ENCODE data around the gene LDHB. TPM values are rescaled to one million over a fixed set of nuclear protein-coding genes. Genes with fewer than 3 reads are reported as not detected.

The LDHB gene
- total RNA-seq, 1 experiment from 2014 or later: 1,454 TPM

DNA sequence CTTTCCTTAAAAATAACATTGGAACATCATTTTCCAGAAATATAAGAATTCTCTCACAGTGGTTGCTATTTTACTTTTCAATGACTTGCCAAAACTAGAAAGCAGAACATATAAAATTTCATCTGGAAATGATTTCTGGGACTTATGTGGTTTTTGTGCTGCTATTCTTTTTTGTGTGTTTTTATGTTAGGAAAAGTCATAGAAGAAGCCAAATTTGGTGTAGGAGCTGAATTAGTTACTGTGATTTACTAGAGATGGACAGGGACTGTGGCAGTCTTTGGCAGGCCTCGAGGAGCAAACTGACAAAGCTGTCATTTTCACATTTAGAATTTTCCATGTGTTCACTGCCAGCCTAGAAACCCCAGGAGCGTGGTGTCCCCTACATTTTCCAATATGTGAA is 38.3 kb upstream of the LDHB start:
- H3K4me3 ChIP-seq (replicated peaks in 1 of 2; ENCODE audit: low read depth in 1 of 2, low read length in 2 of 2): no peak overlapping the region
- ATAC-seq (no peak), DNase-seq (ENCODE audit: low read depth, low spot score) (no peak)
- RAD21 ChIA-PET (ENCODE audit: low non-redundant PET in 1 of 2, low total read pairs in 2 of 2, uncharacterized antibody in 2 of 2, unreplicated experiment in 2 of 2): no interaction called here
- H3K9ac ChIP-seq (ENCODE audit: low read length): no peak overlapping the region
- H3K27me3 ChIP-seq (ENCODE audit: insufficient read depth, low read length): no peaks in the 10 kb centered on the region
- no peak overlapping the region for H3K4me2 ChIP-seq (ENCODE audit: low read length)
- no peak overlapping the region for H2AFZ ChIP-seq (ENCODE audit: low read depth, low read length, poor library complexity, severe bottlenecking)
- BruUV-seq (replicated peaks): no TSS peak
- no peaks in the 10 kb centered on the region for H4K20me1 ChIP-seq (ENCODE audit: insufficient read depth)
- POLR2A ChIA-PET: no interaction called here
- intact Hi-C loops (cut with micrococcal nuclease): loop anchor here (10.0 kb wide), 1 partner anchor 749 kb away; no protein-coding TSS in a partner anchor
- no peaks in the 10 kb centered on the region for H3K9me3 ChIP-seq (ENCODE audit: control insufficient read depth in 1 of 2, insufficient read depth in 1 of 2, low read depth in 1 of 2, low read length in 2 of 2)
- TF ChIP-seq YY1 (IDR thresholded peaks at IDR 0.05; ENCODE audit: extremely low read depth, insufficient replicate concordance, low read depth, low read length) (no peak), ZFX (IDR thresholded peaks at IDR 0.05) (no peak), ELF1 (IDR thresholded peaks at IDR 0.05; ENCODE audit: borderline replicate concordance, low read depth) (no peak), ZNF274 (IDR thresholded peaks at IDR 0.05; ENCODE audit: low read depth, low read length) (no peak), CEBPB (IDR thresholded peaks at IDR 0.05; ENCODE audit: low read depth) (no peak), POLR2A (IDR thresholded peaks at IDR 0.05; ENCODE audit: borderline replicate concordance, extremely low read depth, insufficient read depth, insufficient read length) (no peak), CBX3 (IDR thresholded peaks at IDR 0.05; ENCODE audit: low read depth) (no peak), FOSL1 (IDR thresholded peaks at IDR 0.05; ENCODE audit: low read depth) (no peak), SP1 (IDR thresholded peaks at IDR 0.05; ENCODE audit: low read depth) (no peak), TCF7L2 (IDR thresholded peaks at IDR 0.05; ENCODE audit: borderline replicate concordance, extremely low read depth, insufficient read depth, insufficient read length) (no peak), POLR2AphosphoS5 (IDR thresholded peaks at IDR 0.05; ENCODE audit: low read depth, low read length) (no peak), RAD21 (IDR thresholded peaks at IDR 0.05; ENCODE audit: low read depth) (no peak), SRF (IDR thresholded peaks at IDR 0.05; ENCODE audit: low read depth) (no peak), EZH2 (IDR thresholded peaks at IDR 0.05) (no peak)
- TF ChIP-seq, protein P1, sequence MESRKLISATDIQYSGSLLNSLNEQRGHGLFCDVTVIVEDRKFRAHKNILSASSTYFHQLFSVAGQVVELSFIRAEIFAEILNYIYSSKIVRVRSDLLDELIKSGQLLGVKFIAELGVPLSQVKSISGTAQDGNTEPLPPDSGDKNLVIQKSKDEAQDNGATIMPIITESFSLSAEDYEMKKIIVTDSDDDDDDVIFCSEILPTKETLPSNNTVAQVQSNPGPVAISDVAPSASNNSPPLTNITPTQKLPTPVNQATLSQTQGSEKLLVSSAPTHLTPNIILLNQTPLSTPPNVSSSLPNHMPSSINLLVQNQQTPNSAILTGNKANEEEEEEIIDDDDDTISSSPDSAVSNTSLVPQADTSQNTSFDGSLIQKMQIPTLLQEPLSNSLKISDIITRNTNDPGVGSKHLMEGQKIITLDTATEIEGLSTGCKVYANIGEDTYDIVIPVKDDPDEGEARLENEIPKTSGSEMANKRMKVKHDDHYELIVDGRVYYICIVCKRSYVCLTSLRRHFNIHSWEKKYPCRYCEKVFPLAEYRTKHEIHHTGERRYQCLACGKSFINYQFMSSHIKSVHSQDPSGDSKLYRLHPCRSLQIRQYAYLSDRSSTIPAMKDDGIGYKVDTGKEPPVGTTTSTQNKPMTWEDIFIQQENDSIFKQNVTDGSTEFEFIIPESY (IDR thresholded peaks at IDR 0.05; ENCODE audit: extremely low read depth, insufficient replicate concordance, low read length): no peak
- TF ChIP-seq, protein P2, sequence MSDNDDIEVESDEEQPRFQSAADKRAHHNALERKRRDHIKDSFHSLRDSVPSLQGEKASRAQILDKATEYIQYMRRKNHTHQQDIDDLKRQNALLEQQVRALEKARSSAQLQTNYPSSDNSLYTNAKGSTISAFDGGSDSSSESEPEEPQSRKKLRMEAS (IDR thresholded peaks at IDR 0.05): no peak
- TF ChIP-seq, protein P3, sequence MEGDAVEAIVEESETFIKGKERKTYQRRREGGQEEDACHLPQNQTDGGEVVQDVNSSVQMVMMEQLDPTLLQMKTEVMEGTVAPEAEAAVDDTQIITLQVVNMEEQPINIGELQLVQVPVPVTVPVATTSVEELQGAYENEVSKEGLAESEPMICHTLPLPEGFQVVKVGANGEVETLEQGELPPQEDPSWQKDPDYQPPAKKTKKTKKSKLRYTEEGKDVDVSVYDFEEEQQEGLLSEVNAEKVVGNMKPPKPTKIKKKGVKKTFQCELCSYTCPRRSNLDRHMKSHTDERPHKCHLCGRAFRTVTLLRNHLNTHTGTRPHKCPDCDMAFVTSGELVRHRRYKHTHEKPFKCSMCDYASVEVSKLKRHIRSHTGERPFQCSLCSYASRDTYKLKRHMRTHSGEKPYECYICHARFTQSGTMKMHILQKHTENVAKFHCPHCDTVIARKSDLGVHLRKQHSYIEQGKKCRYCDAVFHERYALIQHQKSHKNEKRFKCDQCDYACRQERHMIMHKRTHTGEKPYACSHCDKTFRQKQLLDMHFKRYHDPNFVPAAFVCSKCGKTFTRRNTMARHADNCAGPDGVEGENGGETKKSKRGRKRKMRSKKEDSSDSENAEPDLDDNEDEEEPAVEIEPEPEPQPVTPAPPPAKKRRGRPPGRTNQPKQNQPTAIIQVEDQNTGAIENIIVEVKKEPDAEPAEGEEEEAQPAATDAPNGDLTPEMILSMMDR (IDR thresholded peaks at IDR 0.05 in 2 of 3, conservative IDR thresholded peaks at IDR 0.05 in 1 of 3; ENCODE audit: borderline replicate concordance in 1 of 3, insufficient read depth in 1 of 3, low read depth in 2 of 3, low read length in 2 of 3): no peak
- TF ChIP-seq, protein P4, sequence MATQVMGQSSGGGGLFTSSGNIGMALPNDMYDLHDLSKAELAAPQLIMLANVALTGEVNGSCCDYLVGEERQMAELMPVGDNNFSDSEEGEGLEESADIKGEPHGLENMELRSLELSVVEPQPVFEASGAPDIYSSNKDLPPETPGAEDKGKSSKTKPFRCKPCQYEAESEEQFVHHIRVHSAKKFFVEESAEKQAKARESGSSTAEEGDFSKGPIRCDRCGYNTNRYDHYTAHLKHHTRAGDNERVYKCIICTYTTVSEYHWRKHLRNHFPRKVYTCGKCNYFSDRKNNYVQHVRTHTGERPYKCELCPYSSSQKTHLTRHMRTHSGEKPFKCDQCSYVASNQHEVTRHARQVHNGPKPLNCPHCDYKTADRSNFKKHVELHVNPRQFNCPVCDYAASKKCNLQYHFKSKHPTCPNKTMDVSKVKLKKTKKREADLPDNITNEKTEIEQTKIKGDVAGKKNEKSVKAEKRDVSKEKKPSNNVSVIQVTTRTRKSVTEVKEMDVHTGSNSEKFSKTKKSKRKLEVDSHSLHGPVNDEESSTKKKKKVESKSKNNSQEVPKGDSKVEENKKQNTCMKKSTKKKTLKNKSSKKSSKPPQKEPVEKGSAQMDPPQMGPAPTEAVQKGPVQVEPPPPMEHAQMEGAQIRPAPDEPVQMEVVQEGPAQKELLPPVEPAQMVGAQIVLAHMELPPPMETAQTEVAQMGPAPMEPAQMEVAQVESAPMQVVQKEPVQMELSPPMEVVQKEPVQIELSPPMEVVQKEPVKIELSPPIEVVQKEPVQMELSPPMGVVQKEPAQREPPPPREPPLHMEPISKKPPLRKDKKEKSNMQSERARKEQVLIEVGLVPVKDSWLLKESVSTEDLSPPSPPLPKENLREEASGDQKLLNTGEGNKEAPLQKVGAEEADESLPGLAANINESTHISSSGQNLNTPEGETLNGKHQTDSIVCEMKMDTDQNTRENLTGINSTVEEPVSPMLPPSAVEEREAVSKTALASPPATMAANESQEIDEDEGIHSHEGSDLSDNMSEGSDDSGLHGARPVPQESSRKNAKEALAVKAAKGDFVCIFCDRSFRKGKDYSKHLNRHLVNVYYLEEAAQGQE (IDR thresholded peaks at IDR 0.05; ENCODE audit: low read depth): no peak
- TF ChIP-seq, protein P5, sequence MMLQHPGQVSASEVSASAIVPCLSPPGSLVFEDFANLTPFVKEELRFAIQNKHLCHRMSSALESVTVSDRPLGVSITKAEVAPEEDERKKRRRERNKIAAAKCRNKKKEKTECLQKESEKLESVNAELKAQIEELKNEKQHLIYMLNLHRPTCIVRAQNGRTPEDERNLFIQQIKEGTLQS (IDR thresholded peaks at IDR 0.05): no peak
- H3K79me2 ChIP-seq (ENCODE audit: insufficient read depth, low read length): no peaks in the 10 kb centered on the region
- no peaks in the 10 kb centered on the region for H3K36me3 ChIP-seq (ENCODE audit: control insufficient read depth in 1 of 2, insufficient read depth in 2 of 2, low read length in 2 of 2)
- H3K27ac ChIP-seq (ENCODE audit: low read depth, low read length): no peak overlapping the region
- no peaks in the 10 kb centered on the region for H3K9me2 ChIP-seq (ENCODE audit: insufficient read depth)
- CTCF ChIA-PET: interaction anchor here (1.3 to 2.0 kb wide), 2 partner anchors 294 to 322 kb away, joined by 6 to 10 read pairs; no protein-coding TSS in a partner anchor
- H3K4me1 ChIP-seq (ENCODE audit: control insufficient read depth in 1 of 2, insufficient read depth in 2 of 2, low read length in 2 of 2): no peaks in the 10 kb centered on the region; a peak in 1 of 4 replicates

Measured in HCT116 (cell line).